Cardiac septum (tissue), 1 donor: Measurements from ENCODE around the gene IL13. TPM values are rescaled to one million over a fixed set of nuclear protein-coding genes. Genes with fewer than 3 reads are reported as not detected.
"Not testable (repeated sequence)": the region's sequence is repeated elsewhere in the genome, so short reads cannot be mapped to it uniquely, and the experiment has no call there.

Experiments used
- DNase-seq: peaks from one replicate; pipeline ENCODE4 v3.0.0-alpha.2; 2020; ENCODE audit warnings: low spot score
- intact Hi-C: fragments of 100-400 bp; cut with DNase I; formaldehyde crosslinking; loops from one replicate; pipeline ENCODE4 v1.14.0; 2022
- long read RNA-seq: library from polyadenylated mRNA; unstranded; transcript quantifications from one replicate; pipeline ENCODE4 v2.0.0, GENCODE V29; 2021
- total RNA-seq: library from RNA; stranded (reverse); fragmentation: NEBNext Ultra II Directional; extraction: Animal tissue kit (Norgen Biotek cat#: 25700); gene quantifications from one replicate; pipeline ENCODE4 v1.2.1, GENCODE V29; 2021
- donor health status: DM: no; HTN: no; CAD: no.

The IL13 gene
- not detected for total RNA-seq
- long read RNA-seq: 0 reads

- intact Hi-C loops: no loop called here
- DNase-seq: no peak
Measured at GRCh38 chr5:132657676-132658380, at the start of gene IL13. IL13 (plus strand) TSS chr5:132658173; CDS start chr5:132658187, 14 bp downstream.

- intact Hi-C loops: no loop called here
- no peak for DNase-seq
Measured at GRCh38 chr5:132611965-132612364, 46.0 kb upstream of the IL13 start.

GRCh38 chr5:132612846-132613245 is 45.1 kb upstream of the IL13 start:
- DNase-seq: no peak
- intact Hi-C loops: no loop called here

- intact Hi-C loops: no loop called here
- no peak for DNase-seq
Measured at GRCh38 chr5:132621699-132622098, 36.3 kb upstream of the IL13 start.

- intact Hi-C loops: no loop called here
- DNase-seq: no peak
Measured at GRCh38 chr5:132622608-132623007, 35.4 kb upstream of the IL13 start.

GRCh38 chr5:132627470-132627869 is 30.5 kb upstream of the IL13 start:
- no peak for DNase-seq
- intact Hi-C loops: no loop called here

- no peak for DNase-seq
- intact Hi-C loops: no loop called here
Measured at GRCh38 chr5:132628814-132629213, 29.2 kb upstream of the IL13 start.

- intact Hi-C loops: no loop called here
- DNase-seq: no peak
Measured at GRCh38 chr5:132629230-132629944, 28.6 kb upstream of the IL13 start.

- intact Hi-C loops, DNase-seq: not testable (repeated sequence)
Measured at GRCh38 chr5:132633587-132633986, 24.4 kb upstream of the IL13 start.

GRCh38 chr5:132635873-132636272 is 22.1 kb upstream of the IL13 start:
- intact Hi-C loops: no loop called here
- no peak for DNase-seq

GRCh38 chr5:132637241-132637640 is 20.7 kb upstream of the IL13 start:
- DNase-seq: no peak
- intact Hi-C loops: no loop called here

GRCh38 chr5:132639706-132640130 is 18.3 kb upstream of the IL13 start:
- intact Hi-C loops: no loop called here

GRCh38 chr5:132640613-132641012 is 17.4 kb upstream of the IL13 start:
- intact Hi-C loops: no loop called here
- no peak for DNase-seq

More at GRCh38 chr5:132639706-132640130, 18.3 kb upstream of the IL13 start:
- DNase-seq: no peak

- no peak for DNase-seq
- intact Hi-C loops: no loop called here
Measured at GRCh38 chr5:132641241-132641723, 16.7 kb upstream of the IL13 start.

- intact Hi-C loops: no loop called here
- DNase-seq: no peak
Measured at GRCh38 chr5:132641841-132642240, 16.1 kb upstream of the IL13 start.

GRCh38 chr5:132644177-132644576 is 13.8 kb upstream of the IL13 start:
- no peak for DNase-seq
- intact Hi-C loops: no loop called here

- intact Hi-C loops: no loop called here
- no peak for DNase-seq
Measured at GRCh38 chr5:132646583-132647266, 11.2 kb upstream of the IL13 start.

GRCh38 chr5:132647473-132647872 is 10.5 kb upstream of the IL13 start:
- no peak for DNase-seq
- intact Hi-C loops: no loop called here

- DNase-seq: no peak
- intact Hi-C loops: no loop called here
Measured at GRCh38 chr5:132648355-132648754, 9.6 kb upstream of the IL13 start.

- intact Hi-C loops: no loop called here
- DNase-seq: no peak
Measured at GRCh38 chr5:132651838-132652469, 6.0 kb upstream of the IL13 start.
